Mesenteric fat pad (tissue), 1 donor: Measurements from ENCODE around the gene MED13L. TPM values are rescaled to one million over a fixed set of nuclear protein-coding genes. Genes with fewer than 3 reads are reported as not detected.
A peak's percentile ranks its signal among the peaks of the same experiment; 100 is the strongest.

Experiments used
- DNase-seq: peaks from one replicate; pipeline ENCODE4 v3.0.0-alpha.2; 2020; ENCODE audit warnings: low spot score
- long read RNA-seq: library from polyadenylated mRNA; unstranded; transcript quantifications from one replicate; pipeline ENCODE4 v2.0.0, GENCODE V29; 2020
- total RNA-seq: library from RNA; stranded (reverse); fragmentation: NEBNext Ultra II Directional; extraction: Animal tissue kit (Norgen Biotek cat#: 25700); gene quantifications from one replicate; pipeline ENCODE4 v1.2.1, GENCODE V29; 2021
- donor health status: DM: yes; HTN: yes; CAD: no.

Gene MED13L
- 136 TPM for total RNA-seq
- long read RNA-seq, partial matches to known transcripts, result 7 of 37 reads
- long read RNA-seq, other reads (novel, unspliced or antisense), result 27 of 37 reads

DNA sequence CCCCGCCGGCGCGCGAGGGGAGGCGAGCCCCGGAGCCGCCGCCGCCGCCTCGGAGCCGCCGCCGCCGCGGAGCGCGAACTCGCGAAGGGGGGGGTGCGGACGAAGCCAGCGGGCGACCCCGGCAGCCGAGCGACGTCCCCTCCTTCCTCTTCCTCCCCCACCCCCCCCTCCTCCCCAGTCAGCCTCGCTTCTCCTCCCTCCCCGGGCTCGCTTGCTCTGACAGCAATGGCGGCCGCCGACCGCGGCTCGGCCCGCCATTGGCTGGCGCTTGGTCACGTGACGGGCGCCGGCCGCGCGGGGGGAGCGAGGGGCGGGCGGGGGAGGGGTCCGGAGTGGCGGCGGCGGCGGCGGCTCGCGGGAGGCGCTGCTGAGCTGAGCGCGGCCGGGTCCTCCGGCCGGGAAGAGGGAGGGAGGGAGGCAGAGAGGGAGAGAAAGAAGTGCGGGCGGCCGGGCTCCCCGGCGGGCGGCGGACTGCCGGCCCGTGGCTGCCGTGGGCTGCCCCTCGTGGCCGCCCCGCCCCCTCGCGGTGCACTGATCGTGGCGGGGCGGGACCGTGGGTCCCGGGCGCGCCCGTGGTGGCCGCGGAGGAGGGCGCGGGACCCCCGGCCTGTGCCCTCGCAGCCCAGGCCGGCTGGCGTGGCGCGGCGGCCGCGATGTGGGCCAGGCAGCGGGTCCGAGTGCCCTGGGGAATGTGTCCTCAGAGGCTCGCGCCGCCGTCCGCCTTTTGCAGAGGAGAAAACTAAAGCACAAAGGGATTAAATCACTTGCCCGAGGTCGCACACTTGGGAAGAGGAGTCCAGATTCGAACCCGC, at the start of gene MED13L:
Gene MED13L, minus strand, starts transcription at position 227 of the 812 bp plus-strand sequence. CDS start 562 bp downstream, outside the sequence.
- peak; percentile 97 for DNase-seq

DNA sequence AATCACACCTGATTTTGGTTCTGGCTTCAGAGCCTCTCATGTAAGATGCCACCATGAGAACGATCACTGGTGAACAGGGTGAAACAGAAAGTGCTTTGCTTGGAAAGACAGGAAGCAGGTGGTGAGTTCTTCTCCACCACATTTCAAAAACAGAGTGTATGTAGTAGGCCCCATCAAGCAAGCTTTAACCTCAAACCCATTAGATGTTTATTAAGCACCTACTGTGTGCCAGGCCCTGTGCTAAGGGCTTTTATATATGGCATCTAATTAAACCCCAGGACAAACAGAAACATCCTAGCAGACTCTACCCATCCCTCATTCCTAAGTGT, 47.8 kb upstream of the MED13L start:
- DNase-seq, result no peak

- no peak for DNase-seq
Observed at GRCh38 chr12:116324654-116325335, 47.3 kb upstream of the MED13L start.

- no peak for DNase-seq
Observed at GRCh38 chr12:116323406-116324386, 46.2 kb upstream of the MED13L start.

DNA sequence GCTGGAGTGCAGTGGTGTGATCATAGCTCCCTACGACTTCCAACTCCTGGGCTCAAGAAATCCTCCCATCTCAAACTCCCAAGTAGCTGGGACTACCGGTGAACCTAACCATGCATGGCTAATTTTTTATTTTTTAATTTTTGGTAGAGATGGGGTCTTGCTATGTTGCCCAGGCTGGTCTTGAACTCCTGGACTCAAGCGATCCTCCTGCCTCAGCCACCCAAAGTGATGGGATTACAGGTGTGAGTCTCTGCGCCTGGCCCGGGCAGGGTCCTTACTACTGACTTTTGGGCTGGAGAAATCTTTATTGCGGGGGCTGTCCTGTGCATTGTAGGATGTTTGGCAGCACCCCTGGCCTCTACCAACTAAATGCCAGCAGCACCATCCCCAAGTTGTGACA, 44.4 kb upstream of the MED13L start:
- no peak for DNase-seq

GRCh38 chr12:116320791-116321217, 43.3 kb upstream of the MED13L start:
- no peak for DNase-seq

DNA sequence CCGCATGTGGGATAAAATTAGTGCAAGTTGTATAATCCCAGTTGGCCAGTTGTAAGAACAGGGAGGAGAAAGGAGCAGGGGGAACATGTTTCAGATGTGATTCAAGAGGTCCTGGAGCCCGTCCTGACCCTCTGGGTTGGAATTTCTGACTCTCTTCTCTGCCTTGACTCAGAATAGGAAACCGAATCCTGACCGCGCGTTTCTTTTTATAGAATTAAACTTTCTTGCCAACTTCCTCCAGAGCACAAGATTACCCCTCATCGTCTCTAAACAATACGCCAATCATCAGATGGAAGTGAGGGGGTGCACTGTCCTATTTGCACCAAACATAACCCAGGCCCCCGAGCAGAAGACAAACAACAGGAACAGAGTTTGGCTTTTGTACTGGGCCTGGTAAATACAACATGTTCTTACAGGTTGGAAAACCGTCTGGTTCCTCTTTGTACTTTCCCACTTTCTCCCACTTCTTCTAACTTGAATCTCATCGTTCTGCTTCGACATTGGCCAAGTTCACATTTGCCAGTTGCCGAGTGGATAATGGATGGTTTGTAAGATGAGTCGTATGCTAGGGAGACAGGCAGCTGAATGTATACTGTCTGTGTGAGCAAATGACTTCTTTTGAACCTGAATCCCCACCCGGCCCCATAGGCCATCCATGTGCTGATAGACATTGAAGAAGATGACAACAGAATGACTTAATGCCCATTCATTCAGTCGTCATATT, 42.6 kb upstream of the MED13L start:
- DNase-seq, result no peak

- no peak for DNase-seq
Observed at GRCh38 chr12:116319233-116319897, 41.9 kb upstream of the MED13L start.

- no peak for DNase-seq
Observed at GRCh38 chr12:116318576-116319232, 41.2 kb upstream of the MED13L start.

GRCh38 chr12:116317986-116318575, 40.6 kb upstream of the MED13L start:
- no peak for DNase-seq

DNA sequence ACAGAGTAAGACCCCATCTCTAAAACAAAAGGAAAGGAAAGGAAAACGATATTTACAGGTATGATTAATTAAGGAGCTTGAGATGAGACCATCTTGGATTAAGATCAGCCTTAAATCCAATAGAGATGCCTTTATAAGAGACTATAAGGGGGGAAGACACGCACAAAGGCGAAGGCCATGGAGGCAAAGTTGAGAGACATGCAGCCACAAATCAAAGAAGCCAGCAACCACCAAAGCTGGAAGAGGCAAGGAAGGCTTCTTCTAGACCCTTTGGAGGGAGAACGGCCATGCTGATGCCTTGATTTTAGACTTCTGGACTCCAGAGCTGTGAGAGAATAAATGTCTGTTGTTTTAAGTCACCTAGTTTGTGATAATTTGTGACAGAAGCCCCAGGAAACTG, 39.6 kb upstream of the MED13L start:
- no peak for DNase-seq

- no peak for DNase-seq
Observed at GRCh38 chr12:116314477-116314876, 37.0 kb upstream of the MED13L start.

DNA sequence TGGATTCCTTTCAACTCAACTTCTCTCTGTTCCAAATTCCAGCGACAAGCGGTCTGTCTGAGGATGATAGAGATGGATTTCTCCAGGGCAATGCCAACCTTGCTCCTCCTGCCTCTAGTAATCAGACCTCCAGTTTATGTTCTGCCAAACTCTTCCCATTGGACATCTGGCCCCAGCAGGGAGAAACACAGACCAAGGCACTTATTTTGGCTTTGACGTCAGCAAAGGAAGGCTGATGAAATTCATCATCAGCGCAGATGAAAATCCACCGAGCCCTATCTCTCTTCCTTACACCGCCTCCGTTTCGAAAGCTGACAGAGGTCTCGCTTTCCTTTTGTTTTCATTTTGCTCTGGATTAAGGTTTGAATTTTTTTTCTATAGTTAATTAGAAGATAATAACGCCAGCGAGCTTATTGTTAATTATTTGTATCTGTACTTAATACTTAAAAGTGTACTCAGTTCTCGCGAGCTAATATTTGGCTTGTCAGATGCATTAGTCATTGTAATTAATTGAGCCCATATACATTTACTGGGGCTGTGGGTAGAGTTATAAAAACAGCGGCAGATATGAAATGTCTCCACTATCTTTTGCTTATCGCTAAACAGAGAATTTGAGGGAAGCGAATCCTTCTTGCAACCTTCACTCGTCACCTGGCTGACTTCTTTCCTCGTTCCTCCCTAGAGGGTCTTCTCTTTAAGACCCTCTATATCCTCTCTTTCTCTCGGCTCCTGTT, 35.9 kb upstream of the MED13L start:
- no peak for DNase-seq

- DNase-seq, result no peak
Observed at GRCh38 chr12:116310082-116310481, 32.6 kb upstream of the MED13L start.

GRCh38 chr12:116309343-116309742, 31.9 kb upstream of the MED13L start:
- DNase-seq, result no peak

- no peak for DNase-seq
Observed at GRCh38 chr12:116308647-116309046, 31.2 kb upstream of the MED13L start.

GRCh38 chr12:116306968-116307367, 29.5 kb upstream of the MED13L start:
- no peak for DNase-seq

DNA sequence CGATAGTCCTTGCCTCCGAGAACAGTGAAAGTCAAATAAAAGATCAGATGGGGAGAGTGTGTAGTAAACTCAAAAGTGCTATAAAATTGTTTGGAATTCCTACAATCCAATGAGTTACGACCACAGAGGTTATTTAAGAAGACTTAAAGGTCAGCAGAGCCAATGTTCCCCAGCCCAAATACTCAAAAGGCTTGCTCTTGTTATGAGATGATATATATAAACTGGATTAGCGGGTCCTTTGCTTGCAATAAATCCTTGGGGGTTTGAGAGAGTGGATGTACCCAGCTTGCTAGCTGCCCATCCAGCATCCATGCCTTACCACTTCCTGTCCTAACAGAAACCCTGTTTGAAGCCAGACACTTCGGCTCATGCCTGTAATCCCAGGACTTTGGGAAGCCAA, 29.0 kb upstream of the MED13L start:
- no peak for DNase-seq

DNA sequence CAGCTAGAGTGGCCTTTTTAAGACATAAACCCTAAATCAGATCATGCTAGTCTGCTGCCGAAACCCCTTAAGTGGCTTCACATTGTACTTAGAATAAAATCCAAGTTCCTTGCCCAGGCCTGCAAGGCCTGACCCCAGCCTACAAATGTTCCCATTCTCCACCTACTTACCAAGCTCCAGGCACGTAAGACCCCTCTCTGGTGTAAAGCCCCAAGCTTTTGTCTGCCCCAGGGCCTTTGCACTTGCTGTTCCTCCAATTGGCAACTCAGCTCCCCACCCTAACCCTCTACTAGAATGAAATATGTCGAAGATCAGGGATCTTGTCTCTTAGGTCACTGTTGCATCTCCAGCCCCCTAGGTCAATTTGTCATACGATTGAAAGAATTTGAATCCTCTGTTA, 27.1 kb upstream of the MED13L start:
- no peak for DNase-seq
